ENCODE data around the gene SLC7A6OS. TPM values are rescaled to one million over a fixed set of nuclear protein-coding genes. Genes with fewer than 3 reads are reported as not detected.

SLC7A6OS gene
- total RNA-seq, 1 donor from 2014 or later: 22.3 TPM

- intact Hi-C loops (cut with micrococcal nuclease): loop anchor here (2.0 kb wide), 1 partner anchor 15 kb away; no protein-coding TSS in a partner anchor
These were observed 37.3 kb downstream of the SLC7A6OS start for GRCh38 chr16:68273459-68273858.

GRCh38 chr16:68272507-68273209, 38.1 kb downstream of the SLC7A6OS start:
- Mint-ChIP-seq H3K27me3 (no peaks in the 10 kb centered on the region), H3K9me3 (no peaks in the 10 kb centered on the region), H3K36me3 (ENCODE audit: low read depth) (peaks cover 68% of the 10 kb centered on the region), H3K4me1 (peaks cover 80% of the 10 kb centered on the region), H3K27ac (peak overlapping the region; percentile 92), H3K4me3 (peak overlapping the region; percentile 82)
- DNase-seq: peak; percentile 80
- intact Hi-C loops (cut with micrococcal nuclease): loop anchor here (2.0 kb wide), 1 partner anchor 16 kb away; no protein-coding TSS in a partner anchor

More at GRCh38 chr16:68273459-68273858, 37.3 kb downstream of the SLC7A6OS start:
- peak overlapping the region; percentile 92 for H3K27ac Mint-ChIP-seq
- peak overlapping the region; percentile 82 for H3K4me3 Mint-ChIP-seq
- no peak for DNase-seq
- H3K36me3 Mint-ChIP-seq (ENCODE audit: low read depth): peaks cover 62% of the 10 kb centered on the region
- no peaks in the 10 kb centered on the region for H3K27me3 Mint-ChIP-seq
- no peaks in the 10 kb centered on the region for H3K9me3 Mint-ChIP-seq
- peaks cover 74% of the 10 kb centered on the region for H3K4me1 Mint-ChIP-seq

GRCh38 chr16:68270353-68270752, 40.4 kb downstream of the SLC7A6OS start:
- Mint-ChIP-seq H3K27me3 (no peaks in the 10 kb centered on the region), H3K36me3 (ENCODE audit: low read depth) (peaks cover 64% of the 10 kb centered on the region), H3K9me3 (no peaks in the 10 kb centered on the region), H3K4me3 (peak overlapping the region; percentile 51), H3K4me1 (peaks cover 80% of the 10 kb centered on the region), H3K27ac (peak overlapping the region; percentile 88)
- no peak for DNase-seq
- intact Hi-C loops (cut with micrococcal nuclease): no loop called here

GRCh38 chr16:68269793-68270192, 41.0 kb downstream of the SLC7A6OS start:
- no peak for DNase-seq
- peak overlapping the region; percentile 88 for H3K27ac Mint-ChIP-seq
- H3K9me3 Mint-ChIP-seq: no peaks in the 10 kb centered on the region
- H3K36me3 Mint-ChIP-seq (ENCODE audit: low read depth): peaks cover 62% of the 10 kb centered on the region
- intact Hi-C loops (cut with micrococcal nuclease): loop anchor here (10.0 kb wide), 1 partner anchor 245 kb away; no protein-coding TSS in a partner anchor
- H3K27me3 Mint-ChIP-seq: no peaks in the 10 kb centered on the region
- H3K4me3 Mint-ChIP-seq: peak overlapping the region; percentile 51
- peaks cover 77% of the 10 kb centered on the region for H3K4me1 Mint-ChIP-seq

GRCh38 chr16:68267612-68268405, 42.9 kb downstream of the SLC7A6OS start:
- intact Hi-C loops (cut with micrococcal nuclease): loop anchor here (10.0 kb wide), 1 partner anchor 247 kb away; no protein-coding TSS in a partner anchor
- peaks cover 48% of the 10 kb centered on the region for H3K36me3 Mint-ChIP-seq (ENCODE audit: low read depth)
- DNase-seq: no peak

GRCh38 chr16:68265078-68265920, 45.4 kb downstream of the SLC7A6OS start:
- Mint-ChIP-seq H3K27me3 (no peaks in the 10 kb centered on the region), H3K9me3 (no peaks in the 10 kb centered on the region), H3K4me3 (peak overlapping the region; percentile 98), H3K4me1 (peaks cover 54% of the 10 kb centered on the region), H3K36me3 (ENCODE audit: low read depth) (peaks cover 36% of the 10 kb centered on the region), H3K27ac (peak overlapping the region; percentile 99)
- peak; percentile 84 for DNase-seq
- intact Hi-C loops (cut with micrococcal nuclease): loop anchor here (1.0 to 10.0 kb wide), 3 partner anchors 21 to 250 kb away; no protein-coding TSS in a partner anchor

More at GRCh38 chr16:68267612-68268405, 42.9 kb downstream of the SLC7A6OS start:
- H3K9me3 Mint-ChIP-seq: no peaks in the 10 kb centered on the region
- no peaks in the 10 kb centered on the region for H3K27me3 Mint-ChIP-seq
- peak overlapping the region; percentile 79 for H3K27ac Mint-ChIP-seq
- H3K4me3 Mint-ChIP-seq: peak overlapping the region; percentile 61
- H3K4me1 Mint-ChIP-seq: peaks cover 67% of the 10 kb centered on the region

- Mint-ChIP-seq H3K27ac (peak within 1 kb of the TSS; percentile 99), H3K4me1 (peaks cover 45% of the 10 kb centered on the region), H3K4me3 (peak within 1 kb of the TSS; percentile 98), H3K9me3 (no peaks in the 10 kb centered on the region), H3K27me3 (no peaks in the 10 kb centered on the region), H3K36me3 (ENCODE audit: low read depth) (peaks cover 30% of the 10 kb centered on the region)
- DNase-seq: peak; percentile 96
- intact Hi-C loops (cut with micrococcal nuclease): loop anchor here (1.0 to 10.0 kb wide), 6 partner anchors 11 to 250 kb away; partner anchors contain the start of genes PLA2G15 and PRMT7
These were observed 46.3 kb downstream of the SLC7A6OS start, which contains the start of gene SLC7A6 for GRCh38 chr16:68264128-68265077. Gene SLC7A6 (plus strand): TSS chr16:68264526. CDS start chr16:68274727, 10,201 bp downstream.

GRCh38 chr16:68263559-68264127, 47.1 kb downstream of the SLC7A6OS start:
- H3K36me3 Mint-ChIP-seq (ENCODE audit: low read depth): peaks cover 26% of the 10 kb centered on the region
- no peaks in the 10 kb centered on the region for H3K9me3 Mint-ChIP-seq
- intact Hi-C loops (cut with micrococcal nuclease): loop anchor here (1.0 to 10.0 kb wide), 5 partner anchors 12 to 251 kb away; partner anchors contain the start of genes PLA2G15 and PRMT7
- no peaks in the 10 kb centered on the region for H3K27me3 Mint-ChIP-seq
- H3K4me3 Mint-ChIP-seq: peak overlapping the region; percentile 98
- peak overlapping the region; percentile 97 for H3K27ac Mint-ChIP-seq
- peaks cover 40% of the 10 kb centered on the region for H3K4me1 Mint-ChIP-seq
- DNase-seq: no peak

- Mint-ChIP-seq H3K27ac (no peak overlapping the region), H3K4me3 (no peak overlapping the region), H3K27me3 (no peaks in the 10 kb centered on the region)
These were observed 51.5 kb downstream of the SLC7A6OS start for GRCh38 chr16:68259007-68259825.

GRCh38 chr16:68257906-68258800, 52.6 kb downstream of the SLC7A6OS start:
- no peaks in the 10 kb centered on the region for H3K9me3 Mint-ChIP-seq
- no peak overlapping the region for H3K4me3 Mint-ChIP-seq
- no peak overlapping the region for H3K27ac Mint-ChIP-seq
- H3K27me3 Mint-ChIP-seq: no peaks in the 10 kb centered on the region
- no peak for DNase-seq
- intact Hi-C loops (cut with micrococcal nuclease): no loop called here
- peaks cover 13% of the 10 kb centered on the region for H3K4me1 Mint-ChIP-seq
- peaks cover 6% of the 10 kb centered on the region for H3K36me3 Mint-ChIP-seq (ENCODE audit: low read depth)

More at GRCh38 chr16:68259007-68259825, 51.5 kb downstream of the SLC7A6OS start:
- no peaks in the 10 kb centered on the region for H3K9me3 Mint-ChIP-seq
- intact Hi-C loops (cut with micrococcal nuclease): no loop called here
- H3K36me3 Mint-ChIP-seq (ENCODE audit: low read depth): peaks cover 4% of the 10 kb centered on the region
- no peak for DNase-seq
- peaks cover 22% of the 10 kb centered on the region for H3K4me1 Mint-ChIP-seq

Data from activated CD4-positive, alpha-beta T cell treated with anti-CD3 and anti-CD28 coated beads, Interleukin-2, amount 10 ng/mL, durations not matched to agents 24 days and 14 days (primary cell).